SK-N-MC (cell line): ENCODE data around the gene DCST1.

Experiments used
- DNase-seq: peaks from one replicate; pipeline ENCODE4 v3.0.0-alpha.2; 2011; ENCODE audit warnings: low read depth, low spot score
- H3K27ac ChIP-seq: fragments of 200-600 bp; sonication (generic); 2 replicates; pipeline ENCODE4 v1.5.1; 2016; ENCODE audit warnings: mixed run types
- H3K36me3 ChIP-seq: fragments of 200-600 bp; sonication (generic); 2 replicates; pipeline ENCODE4 v1.6.1; 2017; ENCODE audit warnings: antibody characterized with exemption, low read length, mixed read lengths; ENCODE audit not compliant: insufficient read depth
- H3K4me3 ChIP-seq: fragments of 200-600 bp; sonication (generic); 2 replicates; pipeline ENCODE4 v1.5.1; 2016
- H3K9ac ChIP-seq: fragments of 200-600 bp; sonication (generic); 2 replicates; pipeline ENCODE4 v1.8.0; 2017; ENCODE audit warnings: mixed run types, mixed read lengths; ENCODE audit not compliant: insufficient read length
- H3K9me3 ChIP-seq: fragments of 200-600 bp; sonication (generic); 2 replicates; pipeline ENCODE4 v1.6.1; 2017; ENCODE audit warnings: low read depth, mild to moderate bottlenecking, antibody characterized with exemption, low read length, moderate library complexity, mixed read lengths
- EZH2 ChIP-seq: fragments of 200-600 bp; sonication (generic); IDR thresholded peaks from one replicate; pipeline ENCODE4 v1.6.1; 2017; ENCODE audit warnings: antibody characterized with exemption
- FOXP2 ChIP-seq: optimal IDR thresholded peaks from 2 replicates; pipeline ENCODE3; 2011; ENCODE audit warnings: mild to moderate bottlenecking, moderate library complexity; ENCODE audit not compliant: insufficient read depth; ENCODE audit errors: extremely low read length, control extremely low read depth
- POLR2AphosphoS5 ChIP-seq: IDR thresholded peaks from 2 replicates; pipeline ENCODE4 v1.6.1; 2012; ENCODE audit warnings: mild to moderate bottlenecking, low read depth, low read length, borderline replicate concordance

Gene DCST1

GRCh38 chr1:155010211-155010918 is 23.3 kb upstream of the DCST1 start:
- H3K9me3 ChIP-seq: no peaks in the 10 kb centered on the region
- H3K36me3 ChIP-seq: no peaks in the 10 kb centered on the region; the same call in 1 of the 2 replicates
- no peak overlapping the region for H3K4me3 ChIP-seq
- TF ChIP-seq POLR2AphosphoS5 (no peak), EZH2 (no peak), FOXP2 (no peak)
- H3K27ac ChIP-seq: peak overlapping the region; percentile 9; the same call in 1 of the 2 replicates
- H3K9ac ChIP-seq: no peak overlapping the region
- no peak for DNase-seq

GRCh38 chr1:155011004-155011416 is 22.6 kb upstream of the DCST1 start:
- H3K27ac ChIP-seq: no peak overlapping the region
- no peak for DNase-seq
- no peak overlapping the region for H3K4me3 ChIP-seq

GRCh38 chr1:155011437-155012025 is 22.1 kb upstream of the DCST1 start:
- H3K27ac ChIP-seq: no peak overlapping the region
- no peak overlapping the region for H3K4me3 ChIP-seq
- DNase-seq: no peak
- H3K9me3 ChIP-seq: no peaks in the 10 kb centered on the region
- H3K36me3 ChIP-seq: peaks cover 7% of the 10 kb centered on the region; the same call in 1 of the 2 replicates
- TF ChIP-seq POLR2AphosphoS5 (no peak), EZH2 (no peak), FOXP2 (no peak)
- H3K9ac ChIP-seq: no peak overlapping the region

More at GRCh38 chr1:155011004-155011416, 22.6 kb upstream of the DCST1 start:
- Histone ChIP-seq H3K9ac (no peak overlapping the region), H3K9me3 (no peaks in the 10 kb centered on the region), H3K36me3 (peaks cover 2% of the 10 kb centered on the region; the same call in 1 of the 2 replicates)
- TF ChIP-seq POLR2AphosphoS5: no peak
- no peak for TF ChIP-seq EZH2
- no peak for TF ChIP-seq FOXP2

GRCh38 chr1:155012026-155012546 is 21.5 kb upstream of the DCST1 start:
- no peaks in the 10 kb centered on the region for H3K9me3 ChIP-seq
- H3K9ac ChIP-seq: no peak overlapping the region
- no peak for DNase-seq
- peak overlapping the region; percentile 54 for H3K27ac ChIP-seq
- no peak overlapping the region for H3K4me3 ChIP-seq
- H3K36me3 ChIP-seq: peaks cover 10% of the 10 kb centered on the region; the same call in 1 of the 2 replicates
- 0 out of 2 replicates have a peak, but pooled peaks have one; percentile 12 for TF ChIP-seq POLR2AphosphoS5
- TF ChIP-seq FOXP2: no peak
- no peak for TF ChIP-seq EZH2

GRCh38 chr1:155012776-155013602 is 20.6 kb upstream of the DCST1 start:
- Histone ChIP-seq H3K27ac (peak overlapping the region; percentile 54; the same call in 1 of the 2 replicates), H3K36me3 (peaks cover 10% of the 10 kb centered on the region; the same call in 1 of the 2 replicates), H3K9me3 (no peaks in the 10 kb centered on the region), H3K9ac (no peak overlapping the region), H3K4me3 (no peak overlapping the region)
- no peak for TF ChIP-seq POLR2AphosphoS5
- no peak for TF ChIP-seq FOXP2
- TF ChIP-seq EZH2: no peak
- DNase-seq: no peak

- H3K9me3 ChIP-seq: no peaks in the 10 kb centered on the region
- H3K27ac ChIP-seq: no peak overlapping the region
- no peak for TF ChIP-seq EZH2
- no peak for TF ChIP-seq FOXP2
- TF ChIP-seq POLR2AphosphoS5: no peak
- H3K36me3 ChIP-seq: peaks cover 10% of the 10 kb centered on the region; the same call in 1 of the 2 replicates
- no peak for DNase-seq
- no peak overlapping the region for H3K9ac ChIP-seq
- no peak overlapping the region for H3K4me3 ChIP-seq
These were observed 20.0 kb upstream of the DCST1 start for GRCh38 chr1:155013632-155014031.

- Histone ChIP-seq H3K9me3 (no peaks in the 10 kb centered on the region), H3K36me3 (peaks cover 10% of the 10 kb centered on the region; the same call in 1 of the 2 replicates), H3K9ac (no peak overlapping the region), H3K27ac (no peak overlapping the region), H3K4me3 (no peak overlapping the region)
- no peak for DNase-seq
- TF ChIP-seq FOXP2 (no peak), POLR2AphosphoS5 (no peak), EZH2 (no peak)
These were observed 18.7 kb upstream of the DCST1 start for GRCh38 chr1:155014709-155015508.
